Activated CD4-positive, CD25-positive, alpha-beta regulatory T cell treated with anti-CD3 and anti-CD28 coated beads, Interleukin-2, amount 50 U/mL, for 24 hours (primary cell): ENCODE data around the gene OSBP2.

ENCODE experiments used
- ATAC-seq, 2 donors: fragments of 150-1000 bp; cut with Tn5 transposase; one replicate each; pipeline ENCODE4 v1.10.0; 2021; ENCODE audit warnings: mild to moderate bottlenecking in 1 of 2, moderate library complexity in 1 of 2

Gene OSBP2

GRCh38 chr22:30680991-30681770, 13.5 kb upstream of the OSBP2 start:
- ATAC-seq: no peak

GRCh38 chr22:30681831-30682230, 12.8 kb upstream of the OSBP2 start:
- ATAC-seq: no peak

DNA sequence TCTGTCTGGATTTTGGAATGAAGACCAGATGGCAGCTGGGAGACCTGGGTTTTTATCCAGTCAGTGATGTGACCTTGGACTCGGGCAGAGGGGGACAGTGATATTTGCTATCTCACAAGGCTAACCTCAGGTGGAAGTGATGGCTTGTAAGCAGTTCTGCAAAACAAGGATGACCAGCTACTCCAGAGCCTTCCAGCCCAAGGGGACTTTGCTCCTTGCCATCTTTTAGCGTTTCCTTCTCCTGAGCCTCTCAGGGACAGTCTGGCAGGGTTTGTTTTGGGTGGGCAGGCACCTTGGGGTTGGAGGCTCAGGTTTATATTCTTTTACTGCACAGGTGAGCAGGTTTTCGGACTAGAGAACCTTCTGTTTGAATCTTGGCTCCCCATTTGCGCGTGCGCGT, 9.5 kb upstream of the OSBP2 start:
- no peak for ATAC-seq

GRCh38 chr22:30687358-30687757, 7.3 kb upstream of the OSBP2 start:
- no peak for ATAC-seq

- no peak for ATAC-seq
Measured at GRCh38 chr22:30689622-30690021, 5.1 kb upstream of the OSBP2 start.

- no peak for ATAC-seq
Measured at GRCh38 chr22:30691204-30691603, 3.5 kb upstream of the OSBP2 start.

DNA sequence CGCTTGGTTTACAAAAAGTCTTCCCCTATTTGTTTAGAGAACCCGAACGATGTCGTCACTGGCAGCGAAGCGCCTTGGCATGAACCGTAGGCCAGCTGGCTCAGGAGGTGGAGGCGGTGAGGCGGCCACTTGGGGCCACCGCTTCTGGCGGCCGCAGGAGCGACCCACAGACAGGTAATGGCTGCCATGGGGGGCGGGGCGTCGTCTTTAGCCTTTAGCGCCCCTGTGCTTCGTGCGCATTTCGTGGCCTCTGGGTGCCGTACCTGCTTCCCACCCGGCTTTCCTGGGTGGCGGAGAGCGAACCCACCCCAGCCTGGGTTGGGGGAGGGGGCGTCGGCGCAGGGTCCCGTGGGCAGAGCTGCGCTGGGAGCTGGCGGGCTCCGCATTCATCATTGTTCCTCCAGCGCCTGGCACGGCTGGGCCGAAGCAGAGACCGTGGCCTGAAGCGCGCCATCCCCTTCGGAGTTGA, 469 bp upstream of the OSBP2 start:
- peak; percentile 61 to 77 for ATAC-seq

DNA sequence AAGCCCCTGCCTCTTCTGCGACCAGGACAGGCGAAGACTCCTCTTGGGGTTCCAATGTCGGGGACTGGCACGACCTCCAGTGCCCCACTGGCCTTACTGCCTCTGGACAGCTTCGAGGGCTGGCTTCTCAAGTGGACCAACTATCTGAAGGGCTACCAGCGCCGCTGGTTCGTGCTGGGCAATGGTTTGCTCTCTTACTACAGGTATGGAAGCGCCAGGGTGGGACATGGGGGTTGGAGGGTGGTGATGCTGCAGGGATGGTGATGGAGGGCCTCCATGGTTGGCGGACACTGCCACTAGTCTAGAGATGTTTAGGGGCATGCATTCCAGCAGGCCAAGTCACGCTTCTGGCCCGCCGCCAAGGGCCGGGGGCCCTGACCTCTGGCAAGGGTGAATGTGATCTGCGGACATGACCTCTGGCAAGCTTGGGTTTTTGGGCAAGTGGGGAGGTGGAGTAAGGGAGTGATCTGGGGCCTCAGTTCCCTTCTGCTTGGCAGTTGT, 727 bp downstream of the OSBP2 start:
- ATAC-seq: no peak

- no peak for ATAC-seq
Measured at GRCh38 chr22:30695871-30696655, 1.4 kb downstream of the OSBP2 start.

DNA sequence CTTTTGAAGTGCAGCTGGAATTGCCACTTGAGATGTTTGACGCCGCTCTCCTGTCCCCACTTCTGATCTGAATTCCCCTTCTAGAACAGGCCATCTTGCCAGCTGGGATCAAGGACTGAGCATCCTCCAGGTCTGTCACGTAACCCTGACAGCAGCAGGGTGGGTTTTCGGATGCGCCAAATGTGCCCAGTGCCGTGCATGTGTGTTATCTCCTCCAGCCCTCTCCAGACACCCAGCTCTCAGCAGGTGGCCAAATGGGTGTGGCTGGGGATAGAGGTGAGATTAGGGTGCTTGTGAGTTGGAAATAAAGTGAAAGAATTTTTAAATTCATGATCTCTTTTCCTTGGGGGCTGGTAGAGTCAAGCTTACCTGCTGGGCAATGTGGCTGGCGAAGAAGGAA, 3.3 kb downstream of the OSBP2 start:
- no peak for ATAC-seq

GRCh38 chr22:30701872-30702271, 7.2 kb downstream of the OSBP2 start:
- ATAC-seq: no peak

DNA sequence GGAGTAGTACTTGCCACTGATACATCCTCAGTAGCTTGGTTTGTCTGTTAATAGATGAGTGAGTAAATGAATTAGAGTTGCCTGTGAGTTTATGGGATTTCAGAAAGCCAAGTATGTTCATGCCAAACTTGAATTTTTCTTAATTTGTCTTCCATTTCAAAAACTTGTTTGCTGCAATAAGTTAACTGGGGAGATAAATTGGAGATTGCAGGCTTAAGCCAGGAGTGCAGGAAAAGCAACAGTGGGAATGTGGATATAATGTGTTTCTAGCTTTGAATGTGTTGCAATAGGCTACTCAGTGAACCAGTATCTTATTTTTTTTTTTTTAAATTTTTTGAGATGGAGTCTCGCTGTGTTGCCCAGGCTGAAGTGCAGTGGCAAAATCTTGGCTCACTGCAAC, 8.2 kb downstream of the OSBP2 start:
- ATAC-seq: no peak

DNA sequence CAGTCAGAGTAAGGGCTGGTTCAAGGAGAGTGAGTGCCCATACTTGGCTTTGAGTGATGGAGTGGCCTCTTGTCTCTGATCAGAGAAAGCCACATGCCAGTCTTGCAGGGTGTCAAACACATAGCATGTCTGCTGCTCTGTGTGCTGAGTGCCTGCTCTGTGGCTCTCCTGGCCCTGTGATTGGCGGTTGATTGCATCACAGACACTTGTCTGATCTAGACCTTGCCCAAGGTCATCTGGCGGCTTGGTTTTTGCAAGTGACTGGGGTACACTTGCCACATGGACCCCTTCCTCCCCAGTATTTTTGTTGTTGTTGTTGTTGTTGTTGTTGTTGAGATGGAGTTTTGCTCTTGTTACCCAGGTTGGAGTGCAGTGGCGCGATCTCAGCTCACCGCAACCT, 10.3 kb downstream of the OSBP2 start:
- ATAC-seq: no peak

- peak; percentile 63 to 77 for ATAC-seq
Measured at GRCh38 chr22:30705710-30706651, 11.3 kb downstream of the OSBP2 start.

- peak; percentile 67 to 89 for ATAC-seq
Measured at GRCh38 chr22:30709980-30710379, 15.3 kb downstream of the OSBP2 start.

GRCh38 chr22:30712094-30712493, 17.4 kb downstream of the OSBP2 start:
- ATAC-seq: no peak

- ATAC-seq: no peak
Measured at GRCh38 chr22:30714062-30714461, 19.4 kb downstream of the OSBP2 start.

DNA sequence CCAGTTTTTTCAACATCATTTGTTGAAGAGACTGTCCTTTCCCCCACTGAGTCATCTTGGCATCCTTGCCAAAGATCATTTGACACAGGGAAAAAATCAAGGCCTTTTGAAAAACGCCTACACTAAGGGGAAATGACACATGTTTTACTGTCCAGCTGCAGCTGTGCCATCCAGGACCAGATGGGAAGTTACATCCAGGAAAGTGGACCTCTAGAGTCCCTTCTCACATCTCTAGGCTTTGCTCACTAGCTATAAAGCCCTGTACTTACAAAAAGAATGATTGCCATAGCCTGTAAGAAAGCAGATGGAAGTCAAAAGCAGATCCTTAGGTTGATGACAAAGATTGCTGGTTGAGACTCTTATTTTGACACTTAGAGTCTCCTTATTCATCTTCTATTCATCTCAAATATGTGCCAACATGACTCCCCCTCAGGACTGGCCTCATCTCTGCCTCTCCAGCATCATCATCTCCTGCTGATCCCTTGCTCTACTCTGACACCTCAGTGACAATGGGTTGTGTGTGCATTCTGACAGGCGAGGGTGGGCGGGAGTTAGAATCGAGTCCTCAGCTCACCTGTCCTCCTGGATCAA, 22.8 kb downstream of the OSBP2 start:
- peak in 1 of 2 donors; percentile 24 for ATAC-seq

- no peak for ATAC-seq
Measured at GRCh38 chr22:30717952-30718351, 23.3 kb downstream of the OSBP2 start.

DNA sequence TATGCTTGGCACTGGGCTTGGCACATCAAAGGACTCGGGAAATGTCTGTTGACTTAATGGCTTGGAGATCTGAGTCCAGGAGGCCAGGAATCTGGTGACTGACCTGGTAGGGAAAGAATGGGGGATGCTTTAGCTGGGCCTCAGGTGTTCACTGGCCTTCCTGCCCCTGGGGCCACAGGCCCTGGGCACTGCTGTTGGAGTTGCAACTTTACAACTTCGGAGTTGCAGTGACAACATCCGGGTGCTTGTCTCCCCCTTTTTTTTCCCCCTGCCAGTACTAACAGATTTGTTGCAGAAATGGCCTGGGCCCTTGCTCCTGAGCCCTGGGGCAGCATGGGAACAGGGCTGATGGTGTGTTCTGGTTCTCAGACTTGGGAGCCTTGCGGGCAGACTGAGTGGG, 23.8 kb downstream of the OSBP2 start:
- ATAC-seq: no peak

GRCh38 chr22:30718938-30719337, 24.3 kb downstream of the OSBP2 start:
- no peak for ATAC-seq

DNA sequence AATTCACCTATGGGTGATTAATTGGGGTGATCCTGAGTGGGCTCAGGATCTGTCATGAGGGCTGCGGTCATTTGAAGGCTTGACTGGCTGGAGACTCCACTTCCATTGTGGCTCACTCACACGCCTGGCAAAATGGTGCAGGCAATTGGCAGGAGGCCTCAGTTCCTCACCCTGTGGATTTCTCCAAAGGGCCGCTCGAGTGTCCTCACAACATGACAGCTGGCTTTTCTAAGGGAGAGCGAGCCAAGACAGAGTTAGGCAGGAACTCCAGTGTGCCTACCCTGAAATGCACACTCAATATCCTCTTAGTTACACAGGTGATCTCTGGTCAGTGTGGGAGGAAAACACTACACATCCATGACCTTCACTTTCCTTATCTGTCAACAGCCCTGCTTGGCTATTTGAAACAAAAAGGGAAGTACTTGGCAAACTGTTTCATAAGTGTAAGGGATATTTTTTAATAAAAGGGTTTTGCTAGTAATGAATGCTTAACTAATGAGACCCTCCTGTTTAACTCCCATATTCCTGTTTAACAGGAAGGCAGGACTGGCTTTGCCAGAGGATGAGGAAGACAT, 25.7 kb downstream of the OSBP2 start:
- no peak for ATAC-seq
